Measurements from ENCODE around the gene RTKN.

GRCh38 chr2:74427551-74427950 is 14.2 kb downstream of the RTKN start:
- TF ChIP-seq, protein P1, sequence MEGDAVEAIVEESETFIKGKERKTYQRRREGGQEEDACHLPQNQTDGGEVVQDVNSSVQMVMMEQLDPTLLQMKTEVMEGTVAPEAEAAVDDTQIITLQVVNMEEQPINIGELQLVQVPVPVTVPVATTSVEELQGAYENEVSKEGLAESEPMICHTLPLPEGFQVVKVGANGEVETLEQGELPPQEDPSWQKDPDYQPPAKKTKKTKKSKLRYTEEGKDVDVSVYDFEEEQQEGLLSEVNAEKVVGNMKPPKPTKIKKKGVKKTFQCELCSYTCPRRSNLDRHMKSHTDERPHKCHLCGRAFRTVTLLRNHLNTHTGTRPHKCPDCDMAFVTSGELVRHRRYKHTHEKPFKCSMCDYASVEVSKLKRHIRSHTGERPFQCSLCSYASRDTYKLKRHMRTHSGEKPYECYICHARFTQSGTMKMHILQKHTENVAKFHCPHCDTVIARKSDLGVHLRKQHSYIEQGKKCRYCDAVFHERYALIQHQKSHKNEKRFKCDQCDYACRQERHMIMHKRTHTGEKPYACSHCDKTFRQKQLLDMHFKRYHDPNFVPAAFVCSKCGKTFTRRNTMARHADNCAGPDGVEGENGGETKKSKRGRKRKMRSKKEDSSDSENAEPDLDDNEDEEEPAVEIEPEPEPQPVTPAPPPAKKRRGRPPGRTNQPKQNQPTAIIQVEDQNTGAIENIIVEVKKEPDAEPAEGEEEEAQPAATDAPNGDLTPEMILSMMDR (conservative IDR thresholded peaks at IDR 0.05; ENCODE audit: low read depth, low read length) = no peak
- TF ChIP-seq EZH2 (IDR thresholded peaks at IDR 0.05; ENCODE audit: borderline replicate concordance, low read depth, low read length, poor library complexity, severe bottlenecking) = no peak

Data from A673 (cell line).